IMR-90 (cell line): ENCODE results near the gene PIAS4. TPM values are rescaled to one million over a fixed set of nuclear protein-coding genes. Genes with fewer than 3 reads are reported as not detected.

ENCODE experiments used
- ATAC-seq: fragments of 200-7000 bp; cut with Tn5 transposase; 2 replicates; pipeline ENCODE4 v1.9.1; 2020; ENCODE audit warnings: low read depth, mild to moderate bottlenecking, moderate library complexity
- BruUV-seq: library from RNA; stranded (reverse); fragments of 400-500 nt; replicated peaks from 2 replicates; lab custom pipeline; 2021; lab: Mats Ljungman, UMichigan
- CTCF ChIA-PET: fragments of 300-600 bp; formaldehyde crosslinking; extraction: SDS; loops from one replicate; lab custom pipeline; 2021; ENCODE audit warnings: antibody characterized with exemption; lab: Yijun Ruan, JAX
- POLR2A ChIA-PET: fragments of 300-600 bp; sonication (Branson Sonifier 250); formaldehyde crosslinking; loops from one replicate; lab custom pipeline; 2022; ENCODE audit warnings: antibody characterized with exemption; ENCODE audit not compliant: unreplicated experiment; lab: Charles Lee
- DNase-seq: peaks from one replicate; pipeline ENCODE4 v3.0.0; 2013
- H2AFZ ChIP-seq: replicated peaks from 2 replicates; pipeline ENCODE3; 2013; ENCODE audit warnings: low read length, mild to moderate bottlenecking; ENCODE audit not compliant: poor library complexity
- H2AK5ac ChIP-seq: 2 replicates; pipeline ENCODE4 v1.6.1; 2013; ENCODE audit warnings: low read depth, low read length, inconsistent platforms
- H2AK9ac ChIP-seq: replicated peaks from 2 replicates; pipeline ENCODE3; 2013; ENCODE audit warnings: mild to moderate bottlenecking, low read depth, low read length, moderate library complexity; ENCODE audit not compliant: poor library complexity
- H2BK120ac ChIP-seq: 2 replicates; pipeline ENCODE4 v1.6.1; 2013; ENCODE audit warnings: low read depth, low read length, inconsistent platforms
- H2BK15ac ChIP-seq: 3 replicates; pipeline ENCODE4 v1.6.1; 2013; ENCODE audit warnings: low read depth, low read length, inconsistent platforms
- H2BK20ac ChIP-seq: 2 replicates; pipeline ENCODE4 v1.6.1; 2013; ENCODE audit warnings: low read depth, mild to moderate bottlenecking, inconsistent platforms, low read length, moderate library complexity
- H2BK5ac ChIP-seq: 2 replicates; pipeline ENCODE4 v1.6.1; 2013; ENCODE audit warnings: mild to moderate bottlenecking, low read depth, low read length, inconsistent platforms; ENCODE audit not compliant: poor library complexity, severe bottlenecking
- H3K14ac ChIP-seq: replicated peaks from 2 replicates; pipeline ENCODE4 v1.6.1; 2013; ENCODE audit warnings: low read depth, low read length, inconsistent platforms
- H3K18ac ChIP-seq: 2 replicates; pipeline ENCODE4 v1.6.1; 2013; ENCODE audit warnings: low read depth, low read length, control low read depth
- H3K23ac ChIP-seq: 2 replicates; pipeline ENCODE4 v1.6.1; 2013; ENCODE audit warnings: low read depth, low read length, inconsistent platforms
- H3K27ac ChIP-seq: 2 replicates; pipeline ENCODE4 v1.5.1; 2013; ENCODE audit warnings: mild to moderate bottlenecking, control low read depth, low read length; ENCODE audit not compliant: insufficient read depth
- H3K27me3 ChIP-seq: 2 replicates; pipeline ENCODE4 v1.6.1; 2013; ENCODE audit warnings: low read length; ENCODE audit not compliant: control insufficient read depth, insufficient read depth
- H3K36me3 ChIP-seq: 2 replicates; pipeline ENCODE4 v1.6.1; 2013; ENCODE audit warnings: low read length, mixed read lengths; ENCODE audit not compliant: control insufficient read depth, insufficient read depth
- H3K4ac ChIP-seq: 2 replicates; pipeline ENCODE4 v1.6.1; 2013; ENCODE audit warnings: low read depth, low read length, inconsistent platforms
- H3K4me1 ChIP-seq: 2 replicates; pipeline ENCODE4 v1.6.1; 2013; ENCODE audit warnings: low read length, mixed read lengths; ENCODE audit not compliant: control insufficient read depth, insufficient read depth
- H3K4me2 ChIP-seq: 2 replicates; pipeline ENCODE4 v1.6.1; 2013; ENCODE audit warnings: low read depth, mild to moderate bottlenecking, control low read depth, low read length, moderate library complexity
- H3K4me3 ChIP-seq: 2 replicates; pipeline ENCODE4 v1.5.1; 2013; ENCODE audit warnings: low read depth, mild to moderate bottlenecking, control low read depth, low read length, moderate library complexity; ENCODE audit not compliant: insufficient read depth
- H3K56ac ChIP-seq: 2 replicates; pipeline ENCODE4 v1.6.1; 2013; ENCODE audit warnings: low read length, inconsistent platforms; ENCODE audit not compliant: insufficient read depth; ENCODE audit errors: extremely low read depth
- H3K79me1 ChIP-seq, 2 experiments: 2 replicates each; pipeline ENCODE4 v1.6.1; 2013; ENCODE audit warnings: low read length in 2 of 2, inconsistent platforms in 1 of 2, low read depth in 1 of 2
- H3K9ac ChIP-seq: 2 replicates; pipeline ENCODE4 v1.6.1; 2013; ENCODE audit warnings: low read depth, low read length, control low read depth
- H3K9me1 ChIP-seq: 2 replicates; pipeline ENCODE4 v1.6.1; 2013; ENCODE audit warnings: low read length, inconsistent platforms; ENCODE audit not compliant: insufficient read depth
- H3K9me3 ChIP-seq: 2 replicates; pipeline ENCODE4 v1.6.1; 2013; ENCODE audit warnings: low read length; ENCODE audit not compliant: control insufficient read depth, insufficient read depth
- H4K20me1 ChIP-seq: 2 replicates; pipeline ENCODE4 v1.6.1; 2013; ENCODE audit warnings: low read length, inconsistent platforms; ENCODE audit not compliant: insufficient read depth
- H4K5ac ChIP-seq: 2 replicates; pipeline ENCODE4 v1.6.1; 2013; ENCODE audit warnings: mild to moderate bottlenecking, low read depth, low read length, control low read depth
- H4K8ac ChIP-seq, 2 experiments: 2 replicates each; pipeline ENCODE4 v1.6.1; 2013; ENCODE audit warnings: low read depth in 2 of 2, low read length in 2 of 2, control low read depth in 1 of 2, inconsistent platforms in 1 of 2
- H4K91ac ChIP-seq: 2 replicates; pipeline ENCODE4 v1.6.1; 2013; ENCODE audit warnings: low read depth, low read length, inconsistent platforms; ENCODE audit not compliant: insufficient read depth
- CHD1 ChIP-seq: IDR thresholded peaks from 2 replicates; pipeline ENCODE4 v1.6.1; 2012; ENCODE audit warnings: low read depth, low read length, improper control_type of control experiment
- NFE2L2 ChIP-seq: fragments of 150-350 bp; IDR thresholded peaks from 2 replicates; pipeline ENCODE4 v1.6.1; 2016; ENCODE audit warnings: low read depth, mild to moderate bottlenecking, low read length
- SMC3 ChIP-seq: fragments of 150-350 bp; IDR thresholded peaks from 2 replicates; pipeline ENCODE4 v1.6.1; 2016; ENCODE audit warnings: low read depth, mild to moderate bottlenecking, antibody characterized with exemption, low read length, moderate library complexity
- WGBS, 2 experiments: methylation state at CpG; one replicate each; pipeline versions ENCODE4 v1.1.5 to v1.1.7; 2013; ENCODE audit warnings: missing lambda C conversion rate in 2 of 2; ENCODE audit not compliant: insufficient read length in 1 of 2; ENCODE audit errors: extremely low coverage in 2 of 2; 5-methylcytosine and 5-hydroxymethylcytosine counted together
- dilution Hi-C: fragments of 300-500 bp; cut with HindIII; formaldehyde crosslinking; loops from one replicate; pipeline ENCODE4 v1.14.3; 2018; ENCODE audit warnings: low sequenced_read_pairs; ENCODE audit not compliant: unreplicated experiment
- in situ Hi-C: fragments of 300-500 bp; cut with MboI; formaldehyde crosslinking; loops from 3 replicates; pipeline ENCODE4 v1.14.3; 2019; ENCODE audit warnings: low sequenced_read_pairs, inconsistent platforms, mixed read lengths
- intact Hi-C: fragments of 100-400 bp; cut with micrococcal nuclease; formaldehyde crosslinking; loops from 2 replicates; pipeline ENCODE4 v1.10.0; 2022
- polyA plus RNA-seq, 3 experiments: library from polyadenylated mRNA; depleted of rRNA; stranded (reverse); fragments of >200 nt; gene quantifications; 2 replicates each; pipeline ENCODE4 v1.2.3, GENCODE V29; 2012; ENCODE audit warnings: low replicate concordance in 1 of 3
- total RNA-seq: library from RNA; depleted of rRNA; stranded (reverse); fragments of >200 nt; gene quantifications from 2 replicates; pipeline ENCODE4 v1.2.3, GENCODE V29; 2012
- TF ChIP-seq, protein P1 (sequence below): fragments of 150-350 bp; IDR thresholded peaks from 2 replicates; pipeline ENCODE4 v1.6.1; 2016; ENCODE audit warnings: low read depth, mild to moderate bottlenecking, low read length, moderate library complexity, borderline replicate concordance

The PIAS4 gene
- total and polyA plus RNA-seq, 2 of the 4 experiments (the other 2 are of a cell fraction) = 12.1 to 13.6 TPM

DNA sequence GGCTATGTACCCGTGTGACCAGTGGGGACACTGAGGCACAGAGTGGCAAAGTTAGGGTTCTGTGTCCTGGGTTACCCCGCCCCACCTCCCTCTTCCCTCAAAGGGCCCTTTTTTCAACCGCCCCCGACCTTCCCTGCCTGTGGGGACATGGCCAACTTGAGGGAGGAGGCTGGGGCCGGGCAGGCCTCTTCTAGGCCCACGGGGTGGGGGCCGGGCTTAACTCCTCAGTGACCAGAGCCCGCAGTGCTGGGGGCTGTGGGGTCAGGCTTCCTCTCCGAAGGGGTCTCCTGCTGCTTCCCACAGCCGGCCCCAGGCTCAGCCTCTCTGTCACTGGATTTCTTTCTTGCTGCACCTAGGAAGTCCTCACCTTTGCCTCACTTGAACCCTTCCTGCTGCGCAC is 23.9 kb downstream of the PIAS4 start:
- Histone ChIP-seq H3K79me1 (peaks cover 9 to 19% of the 10 kb centered on the region in 2 experiments; a peak in 3 of 4 replicates), H3K23ac (no peak overlapping the region), H4K5ac (no peak overlapping the region), H2BK120ac (no peak overlapping the region), H3K56ac (no peak overlapping the region), H3K18ac (no peak overlapping the region), H3K9me3 (no peaks in the 10 kb centered on the region), H4K91ac (no peak overlapping the region), H3K4ac (no peak overlapping the region), H4K8ac (no peak overlapping the region), H2AK5ac (no peak overlapping the region), H4K20me1 (peaks cover 21% of the 10 kb centered on the region), H2AFZ (no peak overlapping the region), H3K14ac (no peak overlapping the region), H3K4me3 (no peak overlapping the region), H3K27me3 (no peaks in the 10 kb centered on the region), H2BK15ac (no peak overlapping the region), H3K36me3 (peaks cover 63% of the 10 kb centered on the region), H3K9ac (no peak overlapping the region), H3K4me1 (no peaks in the 10 kb centered on the region), H2BK20ac (no peak overlapping the region), H3K9me1 (peaks cover 12% of the 10 kb centered on the region), H3K4me2 (no peak overlapping the region), H2BK5ac (no peak overlapping the region), H2AK9ac (no peak overlapping the region), H3K27ac (no peak overlapping the region)
- ChIA-PET CTCF (no interaction called here), POLR2A (no interaction called here)
- BruUV-seq = no TSS peak
- TF ChIP-seq NFE2L2 = no peak
- no peak for TF ChIP-seq SMC3
- TF ChIP-seq CHD1 = no peak
- TF ChIP-seq, protein P1, sequence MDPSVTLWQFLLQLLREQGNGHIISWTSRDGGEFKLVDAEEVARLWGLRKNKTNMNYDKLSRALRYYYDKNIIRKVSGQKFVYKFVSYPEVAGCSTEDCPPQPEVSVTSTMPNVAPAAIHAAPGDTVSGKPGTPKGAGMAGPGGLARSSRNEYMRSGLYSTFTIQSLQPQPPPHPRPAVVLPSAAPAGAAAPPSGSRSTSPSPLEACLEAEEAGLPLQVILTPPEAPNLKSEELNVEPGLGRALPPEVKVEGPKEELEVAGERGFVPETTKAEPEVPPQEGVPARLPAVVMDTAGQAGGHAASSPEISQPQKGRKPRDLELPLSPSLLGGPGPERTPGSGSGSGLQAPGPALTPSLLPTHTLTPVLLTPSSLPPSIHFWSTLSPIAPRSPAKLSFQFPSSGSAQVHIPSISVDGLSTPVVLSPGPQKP = no peak
- dilution Hi-C loops (no loop called here), intact Hi-C loops (no loop called here), in situ Hi-C loops (no loop called here)
- WGBS, 2 experiments = 80% methylated on average over 2 of the region's 11 CpGs; no CpG with 5 or more reads in 1 of the 2 experiments
- ATAC-seq (no peak), DNase-seq (no peak)
